Epithelial cell of proximal tubule (primary cell): ENCODE results near the gene NPPB. TPM values are rescaled to one million over a fixed set of nuclear protein-coding genes. Genes with fewer than 3 reads are reported as not detected.

Experiments used
- DNase-seq: peaks from one replicate; pipeline ENCODE4 v3.0.0-alpha.2; 2011; ENCODE audit warnings: low read depth
- H3K4me3 ChIP-seq: 2 replicates; pipeline ENCODE4 v1.5.1; 2011; ENCODE audit warnings: low read depth, mild to moderate bottlenecking, low read length
- total RNA-seq: library from RNA; depleted of rRNA; stranded (reverse); fragments of >200 nt; gene quantifications from 2 replicates; pipeline ENCODE4 v1.2.3, GENCODE V29; 2015
- TF ChIP-seq, protein P1 (sequence below): conservative IDR thresholded peaks from 2 replicates; pipeline ENCODE4 v1.5.1; 2012; ENCODE audit warnings: low read depth, mild to moderate bottlenecking, low read length

NPPB gene
- total RNA-seq, 1 donor from 2014 or later = 3.5 TPM

DNA sequence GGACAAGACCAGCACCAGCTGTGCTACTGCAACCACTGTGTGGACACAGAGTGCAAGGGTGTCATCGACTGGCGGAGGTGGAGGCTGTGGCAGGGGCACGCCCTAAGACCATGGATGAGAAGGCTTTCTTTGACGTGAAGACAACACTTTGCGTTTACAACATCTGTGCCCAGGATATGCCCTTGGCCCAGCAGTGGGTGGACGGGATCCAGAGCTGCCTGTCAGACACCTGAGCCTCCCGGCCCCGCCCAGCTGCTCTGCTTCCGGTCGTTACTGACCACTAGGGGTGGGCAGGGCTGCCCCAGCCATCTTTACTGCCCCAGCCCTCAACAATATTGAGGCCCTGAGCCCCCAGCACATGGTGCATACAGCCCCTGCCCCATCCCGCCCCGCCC is 21.4 kb upstream of the NPPB start:
- TF ChIP-seq, protein P1, sequence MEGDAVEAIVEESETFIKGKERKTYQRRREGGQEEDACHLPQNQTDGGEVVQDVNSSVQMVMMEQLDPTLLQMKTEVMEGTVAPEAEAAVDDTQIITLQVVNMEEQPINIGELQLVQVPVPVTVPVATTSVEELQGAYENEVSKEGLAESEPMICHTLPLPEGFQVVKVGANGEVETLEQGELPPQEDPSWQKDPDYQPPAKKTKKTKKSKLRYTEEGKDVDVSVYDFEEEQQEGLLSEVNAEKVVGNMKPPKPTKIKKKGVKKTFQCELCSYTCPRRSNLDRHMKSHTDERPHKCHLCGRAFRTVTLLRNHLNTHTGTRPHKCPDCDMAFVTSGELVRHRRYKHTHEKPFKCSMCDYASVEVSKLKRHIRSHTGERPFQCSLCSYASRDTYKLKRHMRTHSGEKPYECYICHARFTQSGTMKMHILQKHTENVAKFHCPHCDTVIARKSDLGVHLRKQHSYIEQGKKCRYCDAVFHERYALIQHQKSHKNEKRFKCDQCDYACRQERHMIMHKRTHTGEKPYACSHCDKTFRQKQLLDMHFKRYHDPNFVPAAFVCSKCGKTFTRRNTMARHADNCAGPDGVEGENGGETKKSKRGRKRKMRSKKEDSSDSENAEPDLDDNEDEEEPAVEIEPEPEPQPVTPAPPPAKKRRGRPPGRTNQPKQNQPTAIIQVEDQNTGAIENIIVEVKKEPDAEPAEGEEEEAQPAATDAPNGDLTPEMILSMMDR = no peak
- no peak for DNase-seq
- H3K4me3 ChIP-seq = no peak overlapping the region

DNA sequence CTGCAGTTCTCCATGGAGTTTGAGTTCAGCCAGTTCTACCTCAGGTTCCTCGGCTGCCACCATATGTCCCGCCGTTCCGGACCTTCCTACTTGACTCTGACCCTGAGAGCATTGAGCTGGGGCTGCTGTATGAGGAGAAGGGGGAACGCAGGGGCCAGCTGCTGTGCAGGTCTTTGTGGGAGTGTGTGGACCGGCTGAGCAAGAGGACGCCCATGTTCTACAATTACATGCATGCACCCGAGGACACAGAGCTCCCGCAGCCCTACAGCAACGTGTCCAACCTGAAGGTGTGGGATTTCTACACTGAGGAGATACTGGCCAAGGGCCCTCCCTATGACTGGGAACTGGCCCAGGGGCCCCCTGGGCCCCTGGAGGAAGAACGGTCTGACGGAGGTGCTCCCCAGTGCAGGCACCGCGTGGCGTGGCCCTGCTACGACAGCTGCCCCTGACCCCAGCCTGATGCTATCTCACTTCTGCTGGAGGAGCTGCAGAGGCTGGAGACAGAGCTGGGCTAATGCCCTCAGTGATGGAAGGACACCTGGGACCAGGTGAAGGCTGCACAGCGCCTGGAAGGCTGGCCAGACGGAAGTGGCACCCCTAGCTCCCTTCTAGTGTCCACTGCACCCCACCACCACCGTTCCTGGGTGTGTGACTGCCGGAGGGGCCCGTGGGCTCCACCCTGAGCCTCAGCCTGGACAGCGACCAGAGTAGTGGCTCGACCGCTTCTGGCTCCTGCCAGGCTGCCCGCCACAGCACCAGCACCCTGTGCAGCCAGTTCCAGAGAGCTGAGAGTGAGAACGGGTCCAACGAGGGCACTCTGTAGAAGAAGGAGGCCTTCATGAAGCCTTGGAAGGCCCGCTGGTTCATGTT is 20.8 kb upstream of the NPPB start:
- TF ChIP-seq, protein P1 = no peak
- no peak overlapping the region for H3K4me3 ChIP-seq
- DNase-seq = no peak

DNA sequence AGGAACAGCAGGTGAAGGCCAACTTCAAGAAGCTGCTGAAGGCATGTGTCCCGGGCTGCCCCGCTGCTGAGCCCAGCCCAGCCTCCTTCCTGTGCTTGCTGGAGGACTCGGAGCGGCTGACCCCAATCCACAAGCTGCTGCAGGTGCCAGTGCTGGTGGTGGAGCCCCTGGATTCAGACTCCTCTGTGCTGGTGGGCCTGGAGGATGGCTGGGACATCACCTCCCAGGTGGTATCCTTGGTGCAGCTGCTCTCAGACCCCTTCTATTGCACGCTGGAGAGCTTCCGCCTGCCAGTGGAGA is 20.1 kb upstream of the NPPB start:
- TF ChIP-seq, protein P1 = no peak
- no peak overlapping the region for H3K4me3 ChIP-seq

DNA sequence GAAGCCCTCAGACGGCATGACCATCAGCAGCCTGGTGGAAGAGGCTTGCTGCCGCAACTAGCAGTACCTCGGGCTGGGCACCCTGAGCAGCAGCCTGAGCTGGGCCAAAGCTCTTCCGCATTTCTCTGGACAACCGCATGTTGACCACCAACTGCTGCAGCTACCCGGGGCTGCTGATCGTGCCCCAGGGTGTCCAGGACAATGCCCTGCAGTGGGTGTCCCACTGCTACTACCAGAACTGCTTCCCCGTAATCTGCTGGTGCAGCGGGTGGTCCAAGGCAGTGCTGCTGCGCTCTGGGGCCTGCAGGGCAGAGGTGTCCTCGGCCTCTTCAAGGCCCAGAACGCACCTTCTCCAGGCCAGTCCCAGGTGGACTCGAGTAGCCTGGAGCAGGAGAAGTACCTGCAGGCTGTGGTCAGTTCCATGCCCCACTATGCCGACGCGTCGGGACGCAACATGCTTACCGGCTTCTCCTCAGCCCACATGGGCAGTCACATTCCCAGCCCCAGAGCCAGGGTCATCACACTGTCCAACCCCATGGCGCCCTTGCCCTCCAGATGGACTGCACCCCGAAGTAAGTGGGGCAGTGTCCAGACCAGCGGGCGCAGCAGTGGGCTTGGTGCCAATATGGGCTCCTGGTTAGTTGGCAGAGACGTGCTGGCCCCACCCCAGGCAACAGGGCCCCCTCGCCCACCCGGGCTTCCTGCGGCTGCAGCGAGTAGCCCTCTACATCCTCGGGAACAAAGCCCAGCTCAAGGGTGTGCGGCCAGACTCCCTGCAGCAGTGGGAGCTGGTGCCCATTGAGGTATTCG is 19.5 kb upstream of the NPPB start:
- DNase-seq = no peak
- TF ChIP-seq, protein P1 = no peak
- H3K4me3 ChIP-seq = no peak overlapping the region

More for the DNA sequence above, 20.1 kb upstream of the NPPB start:
- no peak for DNase-seq

DNA sequence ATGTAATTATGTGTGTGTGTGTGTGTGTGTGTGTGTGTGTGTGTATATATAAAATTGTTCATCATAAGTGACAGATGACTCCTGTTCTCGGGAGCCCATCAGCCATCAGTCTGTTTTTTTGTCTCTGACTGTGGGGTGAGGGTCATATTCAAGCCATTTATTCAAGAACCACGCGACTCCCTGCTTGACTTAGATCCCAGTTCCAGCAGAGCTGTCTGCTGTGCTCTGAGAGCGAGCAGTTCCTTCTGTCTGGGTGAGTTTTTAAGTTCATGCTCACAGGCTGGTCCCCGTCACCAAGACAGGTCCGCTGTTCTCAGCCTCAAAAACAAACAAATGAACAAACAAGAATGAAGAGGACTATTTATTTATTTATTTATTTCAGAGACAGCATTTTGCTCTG is 18.3 kb upstream of the NPPB start:
- DNase-seq = no peak
- TF ChIP-seq, protein P1 = no peak
- no peak overlapping the region for H3K4me3 ChIP-seq

DNA sequence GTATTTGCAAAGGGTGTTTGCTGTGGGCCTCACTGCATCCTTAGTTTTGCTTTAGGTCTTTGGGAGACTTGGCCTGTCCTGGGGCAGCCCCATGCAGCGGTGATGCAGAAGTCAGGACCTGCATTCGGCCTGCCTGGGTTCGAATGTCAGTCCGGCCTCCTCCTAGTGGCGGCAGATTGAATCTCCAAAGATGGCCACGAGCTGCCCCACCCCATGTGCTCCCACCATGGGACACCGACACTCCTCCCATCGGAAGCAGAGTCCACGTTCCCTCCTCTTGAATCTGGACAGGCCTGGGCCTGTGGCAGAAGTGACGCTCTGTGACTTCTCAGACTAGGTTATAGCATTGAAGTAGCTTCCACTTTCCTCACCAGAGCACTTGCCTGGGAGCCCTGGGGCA is 16.3 kb upstream of the NPPB start:
- no peak overlapping the region for H3K4me3 ChIP-seq
- no peak for DNase-seq
- TF ChIP-seq, protein P1 = no peak
